Measurements from ENCODE around the gene CERS6. TPM values are rescaled to one million over a fixed set of nuclear protein-coding genes. Genes with fewer than 3 reads are reported as not detected.

CERS6 gene
- total and polyA plus RNA-seq, 2 of the 8 experiments (the other 6 are each of a cell fraction or from before 2014, with no cell fraction given): 6.8 to 28.2 TPM

DNA sequence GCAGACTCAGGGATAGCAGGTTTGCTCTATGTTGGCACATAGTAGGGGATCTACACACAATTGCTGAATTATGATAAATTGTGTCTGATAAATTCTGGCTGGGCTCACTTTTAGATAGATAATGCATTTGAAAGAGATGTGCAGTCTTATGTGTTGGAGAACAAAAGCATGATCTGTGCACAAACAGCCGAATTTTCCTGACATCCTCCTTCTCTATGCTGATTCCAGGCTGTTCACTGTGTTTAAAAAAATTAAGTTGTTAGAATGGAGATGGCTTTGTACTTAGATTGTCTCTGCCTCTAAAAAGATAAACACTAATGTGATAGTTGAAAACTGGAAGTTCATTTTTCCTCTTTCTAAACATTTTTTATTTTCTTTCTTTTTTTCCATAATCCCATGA, 2.1 kb downstream of the CERS6 start:
- ChIA-PET POLR2A (ENCODE audit: partially characterized antibody) (interaction anchor here (0.7 to 1.7 kb wide), 3 partner anchors 12 to 67 kb away, joined by 3 to 4 read pairs (median 3); no protein-coding TSS in a partner anchor), CTCF (ENCODE audit: partially characterized antibody) (interaction anchor here (1.4 kb wide), 1 partner anchor 247 kb away, joined by 3 read pairs; no protein-coding TSS in a partner anchor)
- 84% methylated on average over 1 of the region's 1 CpG; no CpG with 5 or more reads in 1 of the 2 experiments for WGBS, 2 experiments (ENCODE audit: extremely low coverage in 1 of 2, insufficient coverage in 1 of 2, insufficient read length in 1 of 2, insufficient replicate concordance in 2 of 2, low coverage in 1 of 2, low lambda C conversion rate in 2 of 2, missing lambda C conversion rate in 1 of 2)
- Histone ChIP-seq H2BK12ac (ENCODE audit: low read depth, low read length) (no peak overlapping the region), H3K4me3 (ENCODE audit: extremely low read depth in 1 of 4, insufficient read depth in 2 of 4, low read depth in 3 of 4, low read length in 4 of 4) (peak overlapping the region in 3 of 4 experiments; percentile 78 to 86 (median 78); a peak in 4 of 8 replicates), H3K9me3 (ENCODE audit: insufficient read depth in 2 of 2, low read depth in 1 of 2, low read length in 1 of 2) (peaks cover 0 to 3% of the 10 kb centered on the region in 2 experiments; a peak in 1 of 4 replicates), H2AFZ (ENCODE audit: low read length) (no peak overlapping the region), H3K27me3 (replicated peaks in 1 of 4; ENCODE audit: control insufficient read depth in 3 of 4, extremely low read depth in 1 of 4, insufficient read depth in 3 of 4, low read length in 3 of 4) (no peaks in the 10 kb centered on the region; a peak in 1 of 7 replicates), H2BK20ac (ENCODE audit: low read length) (no peak overlapping the region), H3K27ac (ENCODE audit: low read depth, low read length) (no peak overlapping the region), H3K23me2 (ENCODE audit: low read depth, low read length) (peaks cover 12% of the 10 kb centered on the region), H3K4me1 (replicated peaks in 1 of 4; ENCODE audit: control insufficient read depth in 3 of 4, insufficient read depth in 4 of 4, low read length in 3 of 4) (peaks cover 0 to 5% (median 4%) of the 10 kb centered on the region in 4 experiments; a peak in 5 of 7 replicates), H2BK5ac (ENCODE audit: low read depth, low read length) (no peak overlapping the region), H2BK15ac (ENCODE audit: low read length) (no peak overlapping the region), H3K23ac (ENCODE audit: insufficient read length) (no peak overlapping the region), H4K91ac (replicated peaks; ENCODE audit: insufficient read length, low read length) (no peak overlapping the region), H3K4ac (replicated peaks; ENCODE audit: insufficient read length, low read depth, low read length) (no peak overlapping the region), H2AK5ac (ENCODE audit: low read depth, low read length) (no peak overlapping the region), H3K14ac (ENCODE audit: insufficient read length) (no peak overlapping the region), H3K18ac (ENCODE audit: extremely low read depth, low read length) (no peak overlapping the region), H3K79me1 (ENCODE audit: low read depth, low read length) (peaks cover 6% of the 10 kb centered on the region; the same call in 1 of the 2 replicates), H3K36me3 (ENCODE audit: control insufficient read depth in 2 of 4, insufficient read depth in 4 of 4, low read length in 3 of 4) (no peaks in the 10 kb centered on the region), H4K5ac (ENCODE audit: insufficient read length, low read depth, low read length) (no peak overlapping the region), H4K8ac (ENCODE audit: extremely low read depth, insufficient read depth, low read length) (no peak overlapping the region), H3K56ac (replicated peaks; ENCODE audit: insufficient read length, low read depth, low read length) (no peak overlapping the region), H2BK120ac (replicated peaks; ENCODE audit: low read depth, low read length) (no peak overlapping the region), H4K20me1 (replicated peaks in 1 of 2; ENCODE audit: control insufficient read depth in 1 of 2, insufficient read depth in 2 of 2, low read length in 2 of 2) (peaks cover 3 to 11% of the 10 kb centered on the region in 2 experiments), H3K4me2 (ENCODE audit: insufficient read depth in 1 of 2, low read depth in 2 of 2, low read length in 2 of 2) (peak overlapping the region; percentile 96; a peak in 3 of 4 replicates), H3K79me2 (ENCODE audit: control insufficient read depth in 1 of 2, insufficient read depth in 2 of 2, low read length in 2 of 2) (peaks cover 5 to 63% of the 10 kb centered on the region in 2 experiments), H3K9ac (replicated peaks in 1 of 4; ENCODE audit: extremely low read depth in 1 of 4, low read depth in 3 of 4, low read length in 3 of 4) (no peak overlapping the region)
- FAIRE-seq (no peak), DNase-seq (ENCODE audit: low read depth in 1 of 2, low spot score in 2 of 2) (no peak)
- TF ChIP-seq CBX5 (IDR thresholded peaks at IDR 0.05; ENCODE audit: low read depth, low read length) (no peak), EP300 (IDR thresholded peaks at IDR 0.05; ENCODE audit: borderline replicate concordance in 1 of 2, low read depth in 2 of 2, low read length in 2 of 2) (no peak), RBBP5 (IDR thresholded peaks at IDR 0.05; ENCODE audit: borderline replicate concordance, low read depth, low read length) (no peak), KDM5A (IDR thresholded peaks at IDR 0.05; ENCODE audit: low read length) (no peak), JUND (IDR thresholded peaks at IDR 0.05; ENCODE audit: low read length) (no peak)
- TF ChIP-seq, protein P1, sequence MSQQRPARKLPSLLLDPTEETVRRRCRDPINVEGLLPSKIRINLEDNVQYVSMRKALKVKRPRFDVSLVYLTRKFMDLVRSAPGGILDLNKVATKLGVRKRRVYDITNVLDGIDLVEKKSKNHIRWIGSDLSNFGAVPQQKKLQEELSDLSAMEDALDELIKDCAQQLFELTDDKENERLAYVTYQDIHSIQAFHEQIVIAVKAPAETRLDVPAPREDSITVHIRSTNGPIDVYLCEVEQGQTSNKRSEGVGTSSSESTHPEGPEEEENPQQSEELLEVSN (IDR thresholded peaks at IDR 0.05): no peak
